Posterior cingulate gyrus (tissue), 11 donors: ENCODE measurements around the gene DMRTC2.
"Not testable (repeated sequence)": the region's sequence is repeated elsewhere in the genome, so short reads cannot be mapped to it uniquely, and the experiment has no call there.

Experiments
- DNase-seq, 10 donors: peaks; one replicate each; pipeline versions ENCODE4 v3.0.0 to v3.0.0-alpha.2; 2020 to 2021; ENCODE audit warnings: mixed read lengths in 3 of 10
- intact Hi-C: fragments of 100-400 bp; cut with DNase I; formaldehyde crosslinking; loops from one replicate; pipeline ENCODE4 v1.15.1; 2023

Gene DMRTC2

GRCh38 chr19:41868120-41868988 is 23.5 kb downstream of the DMRTC2 start:
- intact Hi-C loops: no loop called here
- DNase-seq: peak in 2 of 10 donors; percentile 41 to 43

- intact Hi-C loops: no loop called here
- no peak for DNase-seq
Measured at GRCh38 chr19:41868989-41869300, 24.1 kb downstream of the DMRTC2 start.

DNA sequence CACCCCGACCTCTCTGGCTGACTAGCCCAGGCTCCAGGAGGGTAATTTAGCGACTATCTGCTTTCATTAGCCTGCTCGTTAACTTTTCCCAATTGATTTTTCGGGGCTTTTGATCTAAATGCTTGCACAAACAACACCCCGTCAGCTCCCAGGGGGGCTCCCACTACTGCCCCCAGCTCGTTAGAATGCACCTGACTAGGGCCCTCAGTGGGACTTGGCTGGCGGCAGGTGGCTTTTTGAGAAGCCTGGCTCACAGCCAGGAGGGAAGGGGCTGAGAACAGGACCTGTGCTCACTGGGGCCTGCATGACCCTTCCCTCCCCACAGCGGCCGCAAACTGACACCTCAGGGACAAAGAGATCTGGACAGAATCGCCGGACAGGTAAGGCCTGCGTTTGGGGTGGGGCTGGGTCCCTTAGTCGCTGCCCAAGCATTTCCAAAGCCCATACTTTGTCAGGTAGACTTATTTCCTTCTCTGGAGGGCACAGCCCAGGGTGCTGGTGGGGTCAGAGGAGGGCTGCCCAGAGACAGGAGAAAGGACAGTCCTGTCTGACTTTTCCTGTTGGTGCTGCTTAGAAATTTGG is 24.6 kb downstream of the DMRTC2 start:
- intact Hi-C loops: no loop called here
- DNase-seq: no peak

DNA sequence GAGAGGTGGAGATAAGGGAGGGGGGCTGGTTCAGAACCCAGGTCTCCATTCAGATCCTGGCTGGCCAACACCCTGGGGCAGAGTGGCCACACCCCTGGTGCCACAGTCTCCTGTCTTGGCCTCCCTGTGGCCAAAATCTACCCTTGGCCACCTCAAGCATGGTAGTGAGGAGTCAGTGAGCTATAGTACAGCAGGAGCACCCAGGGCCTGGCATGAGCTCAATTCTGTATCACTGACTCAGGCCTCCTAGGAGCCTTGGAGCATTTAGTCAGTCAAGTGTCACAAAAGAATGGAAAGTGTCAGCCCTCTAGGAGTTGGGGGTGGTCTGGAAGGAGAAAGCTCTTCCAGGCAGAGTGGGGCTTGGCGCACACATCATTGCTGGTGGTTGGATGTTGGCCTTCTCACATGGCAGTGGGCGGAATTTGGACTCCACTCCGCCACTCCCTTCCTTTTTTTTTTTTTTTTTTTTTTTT is 25.6 kb downstream of the DMRTC2 start:
- intact Hi-C loops: no loop called here
- no peak for DNase-seq

DNA sequence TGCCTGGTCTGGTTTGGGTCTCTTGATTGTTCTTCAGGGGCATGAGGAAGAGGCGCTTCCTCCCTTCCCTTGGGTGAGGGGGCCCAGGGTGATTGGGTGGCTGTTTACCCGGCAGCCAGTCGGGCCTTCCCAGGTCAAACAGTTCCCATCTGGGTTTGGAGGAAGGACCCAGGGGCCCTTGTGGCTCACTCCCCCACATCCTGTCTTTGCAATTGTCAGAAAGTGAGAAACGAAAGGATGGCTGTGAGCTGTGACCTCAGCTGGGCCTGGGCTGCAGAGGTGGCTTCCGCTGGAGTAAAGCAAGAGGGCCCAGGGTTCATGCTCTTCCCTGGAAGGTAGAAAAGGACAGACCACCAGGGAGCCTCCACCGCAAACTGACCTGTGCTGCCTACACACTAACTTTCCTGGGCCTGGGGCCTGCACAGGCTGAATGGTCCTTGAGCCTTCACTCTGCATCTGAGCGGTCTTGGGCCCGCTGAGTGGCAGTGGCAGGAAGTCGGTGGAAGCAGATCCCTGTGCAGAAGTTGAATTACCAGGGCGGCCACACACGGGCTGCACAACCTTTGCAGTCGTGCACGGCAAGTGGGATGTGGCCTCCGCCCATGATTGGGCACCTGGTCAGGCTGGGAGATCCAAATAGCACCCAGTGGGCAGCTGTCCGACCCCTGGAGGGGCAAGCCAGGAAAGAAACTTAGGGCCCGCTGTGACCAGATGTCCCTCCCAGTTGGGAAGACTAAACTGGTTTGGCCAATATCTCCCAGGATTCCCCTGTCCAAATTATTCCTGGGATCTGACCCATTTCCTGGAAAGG is 26.9 kb downstream of the DMRTC2 start:
- DNase-seq: peak in 1 of 10 donors; percentile 72
- intact Hi-C loops: no loop called here

GRCh38 chr19:41872384-41872774 is 27.5 kb downstream of the DMRTC2 start:
- intact Hi-C loops: no loop called here
- DNase-seq: peak in 1 of 10 donors; percentile 4

GRCh38 chr19:41872775-41873647 is 28.2 kb downstream of the DMRTC2 start:
- intact Hi-C loops: loop anchor here (1.0 kb wide), 1 partner anchor 78 kb away; no protein-coding TSS in a partner anchor

DNA sequence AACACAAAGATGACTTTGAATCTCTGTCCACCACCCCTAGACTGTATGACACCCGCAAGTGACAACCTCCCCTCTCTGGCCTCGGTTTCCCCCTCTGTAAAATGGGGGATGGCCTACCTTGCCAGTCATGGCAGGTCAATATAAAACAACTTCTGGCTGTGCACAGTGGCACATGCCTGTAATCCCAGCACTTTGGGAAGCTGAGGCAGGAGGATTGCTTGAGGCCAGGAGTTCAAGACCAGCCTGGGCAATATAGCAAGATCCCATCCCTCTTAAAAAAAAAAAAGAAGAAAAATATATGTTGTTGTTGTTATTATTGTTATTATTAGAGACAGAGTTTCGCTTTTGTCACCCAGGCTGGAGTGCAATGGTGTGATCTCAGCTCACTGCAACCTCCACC is 31.1 kb downstream of the DMRTC2 start:
- DNase-seq, intact Hi-C loops: not testable (repeated sequence)

More at GRCh38 chr19:41872775-41873647, 28.2 kb downstream of the DMRTC2 start:
- peak; percentile 39 to 95 (median 70) for DNase-seq

DNA sequence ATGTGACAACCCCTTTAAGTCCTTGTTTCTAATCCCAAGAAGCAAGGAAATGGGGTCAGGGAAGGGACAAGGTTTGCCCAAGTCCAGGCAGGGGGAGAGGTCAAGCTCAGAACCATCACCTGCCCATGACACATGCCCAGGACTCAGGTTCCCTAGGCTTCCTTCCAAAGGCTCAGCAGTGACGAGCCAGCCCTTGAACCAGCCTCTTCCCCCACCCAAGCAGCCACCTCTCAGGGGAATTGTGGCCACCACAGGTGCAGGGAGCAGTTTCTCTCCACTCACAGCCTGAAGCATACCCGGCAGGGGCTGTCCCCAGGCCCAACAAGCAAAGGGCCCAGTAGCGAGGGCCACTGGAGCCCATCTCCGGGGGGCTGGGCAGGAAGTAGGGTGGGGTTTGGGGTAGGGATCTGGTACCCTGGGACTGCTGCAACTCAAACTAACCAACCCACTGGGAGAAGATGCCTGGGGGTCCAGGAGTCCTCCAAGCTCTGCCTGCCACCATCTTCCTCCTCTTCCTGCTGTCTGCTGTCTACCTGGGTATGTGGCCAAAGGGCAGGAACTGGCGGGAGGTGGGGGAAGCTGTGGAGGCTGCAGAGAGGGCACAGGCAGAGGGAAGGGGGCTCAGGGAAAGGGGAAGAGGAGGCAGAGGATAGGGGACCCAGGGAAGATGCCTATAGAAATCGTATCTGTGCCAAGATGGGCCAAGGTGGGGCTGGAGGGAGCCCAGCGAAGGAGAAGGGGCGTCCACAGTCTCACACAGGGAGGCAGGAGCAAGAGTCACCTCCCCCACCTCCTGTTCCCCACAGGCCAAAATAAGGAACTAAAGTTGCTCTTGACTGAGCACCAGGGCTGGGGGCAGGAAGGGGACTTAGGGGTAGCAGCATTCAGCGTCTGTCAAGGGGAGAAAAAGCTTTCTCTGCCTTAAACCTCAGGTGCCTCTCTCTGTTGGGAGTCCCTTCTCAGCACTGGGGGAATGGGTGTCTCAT is 32.3 kb downstream of the DMRTC2 start, which contains the start of gene CD79A:
Gene CD79A (plus strand): TSS at position 433 of the 986 bp plus-strand sequence. CDS start 26 bp downstream, at position 459.
- DNase-seq: peak in 1 of 10 donors; percentile 55
- intact Hi-C loops: no loop called here

DNA sequence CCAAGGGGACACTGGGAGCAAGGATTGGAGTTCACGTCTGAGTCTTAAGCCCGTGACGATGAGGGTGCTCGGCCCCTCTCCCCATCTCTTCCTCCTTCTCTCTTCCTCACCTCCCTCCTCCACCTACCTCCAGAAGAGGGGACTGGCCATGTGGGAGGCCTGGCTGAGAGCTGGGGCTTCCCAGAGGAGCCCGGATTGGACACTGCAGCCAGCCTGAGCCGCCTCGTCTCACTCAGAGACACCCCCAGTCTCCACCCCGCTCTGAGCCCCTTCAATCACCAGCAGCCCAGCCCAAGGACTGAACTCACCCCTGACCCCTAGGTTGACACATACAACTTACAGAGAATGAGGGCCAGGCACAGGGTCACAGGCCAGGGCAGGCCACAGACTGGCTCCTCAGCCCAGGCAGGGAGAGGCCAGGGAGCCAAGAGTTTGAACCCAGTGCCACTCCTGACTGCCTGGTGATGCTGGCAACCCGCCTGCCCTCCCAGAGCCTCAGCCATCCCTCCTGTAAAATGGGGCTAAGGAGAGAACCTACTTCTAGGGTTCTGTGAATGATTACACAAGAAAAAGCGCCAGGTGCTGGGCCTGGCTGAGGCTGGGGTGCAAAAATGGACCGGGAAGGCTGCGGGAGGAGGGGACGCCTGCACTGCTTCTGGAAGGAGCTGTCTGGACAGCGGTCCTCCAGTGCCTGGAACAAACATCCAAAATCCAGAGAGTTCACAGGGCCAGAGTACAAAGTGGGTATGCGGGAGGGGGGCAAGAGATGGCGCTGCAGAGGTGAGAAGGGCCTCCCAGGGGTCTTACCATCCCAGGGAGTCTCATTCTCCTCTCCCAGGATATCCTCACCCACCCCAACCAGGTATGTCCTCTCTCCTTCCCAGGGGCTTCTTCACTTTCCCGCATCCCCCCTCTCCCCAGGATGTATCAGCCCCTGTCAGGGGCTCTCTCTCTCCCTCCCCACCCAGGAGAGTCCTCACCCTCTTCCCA is 33.4 kb downstream of the DMRTC2 start:
- intact Hi-C loops: no loop called here
- no peak for DNase-seq

DNA sequence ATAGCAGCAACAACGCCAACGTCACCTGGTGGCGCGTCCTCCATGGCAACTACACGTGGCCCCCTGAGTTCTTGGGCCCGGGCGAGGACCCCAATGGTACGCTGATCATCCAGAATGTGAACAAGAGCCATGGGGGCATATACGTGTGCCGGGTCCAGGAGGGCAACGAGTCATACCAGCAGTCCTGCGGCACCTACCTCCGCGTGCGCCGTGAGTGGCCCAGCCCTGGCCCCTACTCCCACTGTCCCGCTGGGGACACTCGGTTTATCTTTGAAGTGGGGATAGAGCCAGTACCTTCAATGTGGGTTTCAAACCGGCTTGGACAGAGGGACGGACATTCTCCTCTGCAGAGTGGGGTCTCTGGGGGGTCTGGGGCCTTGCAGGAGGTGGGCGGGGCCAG is 34.2 kb downstream of the DMRTC2 start:
- intact Hi-C loops: no loop called here
- DNase-seq: no peak

DNA sequence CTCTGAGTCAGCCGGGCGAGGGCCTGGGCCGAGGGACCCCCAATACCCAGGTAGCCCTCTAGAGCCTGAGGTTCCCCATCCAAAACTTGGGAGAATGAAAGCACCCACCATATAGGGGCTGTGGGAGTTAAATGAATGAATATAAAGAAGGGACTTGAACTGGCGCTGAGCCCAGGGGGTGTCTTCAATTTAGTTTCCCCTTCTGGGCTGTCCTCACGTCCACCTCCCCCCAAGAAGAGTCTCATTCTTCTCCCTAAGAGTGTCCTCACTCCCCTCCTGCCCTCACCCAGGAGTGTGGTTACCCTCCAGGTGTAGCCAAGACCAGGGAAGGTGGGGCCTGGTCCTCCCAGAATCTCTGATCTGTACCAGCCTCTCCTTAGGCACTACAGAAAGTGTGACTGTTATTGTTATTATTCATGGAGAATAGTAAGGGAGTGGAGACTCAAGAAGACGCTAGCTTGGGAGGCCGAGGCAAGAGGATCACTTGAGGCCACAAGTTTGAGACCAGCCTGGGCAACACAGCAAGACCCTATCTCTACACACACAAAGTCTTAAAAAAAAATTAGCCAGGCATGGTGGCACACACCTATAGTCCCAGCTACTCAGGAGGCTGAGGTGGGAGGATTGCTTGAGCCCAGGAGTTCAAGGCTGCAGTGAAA is 35.0 kb downstream of the DMRTC2 start:
- intact Hi-C loops: no loop called here
- no peak for DNase-seq

GRCh38 chr19:41880329-41880708 is 35.5 kb downstream of the DMRTC2 start:
- intact Hi-C loops: no loop called here
- no peak for DNase-seq

- DNase-seq: peak in 1 of 10 donors; percentile 39
- intact Hi-C loops: no loop called here
Measured at GRCh38 chr19:41882568-41883462, 38.0 kb downstream of the DMRTC2 start, which contains the start of gene ARHGEF1. Gene ARHGEF1, plus strand, starts transcription at chr19:41883184. Its CDS starts 4,899 bp downstream, at chr19:41888083.

DNA sequence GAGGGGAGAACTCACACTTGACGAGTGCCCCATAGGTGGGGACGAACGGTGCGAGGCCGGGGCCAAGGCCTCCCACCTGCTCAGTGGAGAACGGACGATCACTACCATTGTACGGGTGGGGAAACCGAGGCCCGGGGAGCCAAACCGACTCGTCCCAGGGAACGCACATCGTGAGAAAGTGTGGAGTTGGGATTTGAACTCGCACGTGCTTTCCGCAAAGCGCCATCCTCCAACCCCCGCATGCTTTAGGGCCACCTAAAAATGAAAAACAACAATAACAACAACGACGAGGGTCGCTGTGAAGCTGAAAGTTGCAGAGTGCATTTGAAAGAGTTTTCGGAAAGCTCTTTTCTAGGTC is 38.6 kb downstream of the DMRTC2 start:
- intact Hi-C loops: no loop called here
- no peak for DNase-seq
